ENCODE results near the gene MRFAP1L1. TPM values are rescaled to one million over a fixed set of nuclear protein-coding genes. Genes with fewer than 3 reads are reported as not detected.
A peak's percentile ranks its signal among the peaks of the same experiment; 100 is the strongest.

The MRFAP1L1 gene
- total and polyA plus RNA-seq, 9 of the 15 experiments (the other 6 are each of a cell fraction or from before 2014, with no cell fraction given), result 37.6 to 111 (median 83.8) TPM

DNA sequence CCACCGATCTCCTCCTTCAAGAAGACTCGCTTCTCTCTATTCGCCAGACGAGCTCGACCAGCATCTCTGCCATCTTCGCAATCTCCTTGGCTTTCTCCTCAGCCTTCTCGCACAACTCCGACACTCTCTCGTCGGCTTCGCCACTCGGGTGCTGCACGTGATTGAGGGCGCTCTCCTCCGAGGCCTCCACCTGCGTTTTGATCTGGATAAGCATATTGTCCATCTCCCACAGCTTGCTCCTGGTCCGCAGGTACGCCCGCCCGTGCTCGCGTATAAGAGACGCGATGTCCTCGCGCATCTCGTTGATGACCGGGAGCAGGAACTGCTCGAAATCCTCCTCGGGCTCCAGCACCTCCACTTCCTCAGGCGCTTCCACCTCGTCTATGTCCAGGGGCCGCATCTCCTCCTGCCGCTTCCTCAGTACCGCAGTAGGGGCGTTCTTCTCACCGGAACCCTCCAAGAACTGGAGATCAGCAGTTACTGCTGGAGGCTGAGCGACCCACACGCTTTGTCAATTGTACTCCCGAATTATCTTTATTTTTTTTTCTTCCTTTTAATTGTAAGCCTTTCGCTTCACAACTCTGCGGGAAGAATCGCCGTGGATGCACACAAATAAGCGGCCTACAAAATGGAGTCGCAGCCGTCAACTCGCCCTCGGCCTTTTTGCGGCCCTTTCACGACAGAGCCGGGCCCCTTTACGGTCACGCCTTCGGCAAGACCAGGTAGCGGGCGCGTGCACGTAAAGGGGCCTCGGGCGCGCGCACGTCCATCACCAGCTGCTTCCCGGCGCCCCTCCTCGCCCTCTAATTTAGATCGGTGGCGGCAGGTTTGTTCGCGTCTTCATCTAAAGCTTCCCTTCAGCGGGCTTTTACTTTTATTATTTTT lies at the start of gene MRFAP1L1 (continued):
- TF ChIP-seq, protein P1, sequence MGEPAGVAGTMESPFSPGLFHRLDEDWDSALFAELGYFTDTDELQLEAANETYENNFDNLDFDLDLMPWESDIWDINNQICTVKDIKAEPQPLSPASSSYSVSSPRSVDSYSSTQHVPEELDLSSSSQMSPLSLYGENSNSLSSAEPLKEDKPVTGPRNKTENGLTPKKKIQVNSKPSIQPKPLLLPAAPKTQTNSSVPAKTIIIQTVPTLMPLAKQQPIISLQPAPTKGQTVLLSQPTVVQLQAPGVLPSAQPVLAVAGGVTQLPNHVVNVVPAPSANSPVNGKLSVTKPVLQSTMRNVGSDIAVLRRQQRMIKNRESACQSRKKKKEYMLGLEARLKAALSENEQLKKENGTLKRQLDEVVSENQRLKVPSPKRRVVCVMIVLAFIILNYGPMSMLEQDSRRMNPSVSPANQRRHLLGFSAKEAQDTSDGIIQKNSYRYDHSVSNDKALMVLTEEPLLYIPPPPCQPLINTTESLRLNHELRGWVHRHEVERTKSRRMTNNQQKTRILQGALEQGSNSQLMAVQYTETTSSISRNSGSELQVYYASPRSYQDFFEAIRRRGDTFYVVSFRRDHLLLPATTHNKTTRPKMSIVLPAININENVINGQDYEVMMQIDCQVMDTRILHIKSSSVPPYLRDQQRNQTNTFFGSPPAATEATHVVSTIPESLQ (CRISPR knock-in tag; IDR thresholded peaks at IDR 0.05), result no peak
- TF ChIP-seq JUNB (CRISPR knock-in tag; conservative IDR thresholded peaks at IDR 0.05) (no peak), GTF2A2 (tag; IDR thresholded peaks at IDR 0.05) (no peak), SP1 (CRISPR knock-in tag; IDR thresholded peaks at IDR 0.05) (0 out of 2 replicates have a peak, but pooled peaks have one; percentile 26), IRF2 (CRISPR knock-in tag; IDR thresholded peaks at IDR 0.05) (no peak), ETV1 (tag; conservative IDR thresholded peaks at IDR 0.05; ENCODE audit: low read depth) (no peak; the same call in 1 of the 2 replicates), HOXB6 (CRISPR knock-in tag; IDR thresholded peaks at IDR 0.05; ENCODE audit: borderline replicate concordance) (no peak), POLR2AphosphoS2 (IDR thresholded peaks at IDR 0.05; ENCODE audit: low read length) (no peak; the same call in 1 of the 2 replicates), GABPB2 (CRISPR knock-in tag; conservative IDR thresholded peaks at IDR 0.05) (no peak), PYGO2 (tag; IDR thresholded peaks at IDR 0.05) (no peak), NR1H2 (CRISPR knock-in tag; IDR thresholded peaks at IDR 0.05) (no peak), CSDE1 (IDR thresholded peaks at IDR 0.05) (no peak), OTX1 (CRISPR knock-in tag; IDR thresholded peaks at IDR 0.05) (no peak), SMAD3 (CRISPR knock-in tag; conservative IDR thresholded peaks at IDR 0.05) (no peak; the same call in 1 of the 2 replicates), ZNF764 (CRISPR knock-in tag; IDR thresholded peaks at IDR 0.05; ENCODE audit: low read depth) (no peak)
- TF ChIP-seq, protein P2, sequence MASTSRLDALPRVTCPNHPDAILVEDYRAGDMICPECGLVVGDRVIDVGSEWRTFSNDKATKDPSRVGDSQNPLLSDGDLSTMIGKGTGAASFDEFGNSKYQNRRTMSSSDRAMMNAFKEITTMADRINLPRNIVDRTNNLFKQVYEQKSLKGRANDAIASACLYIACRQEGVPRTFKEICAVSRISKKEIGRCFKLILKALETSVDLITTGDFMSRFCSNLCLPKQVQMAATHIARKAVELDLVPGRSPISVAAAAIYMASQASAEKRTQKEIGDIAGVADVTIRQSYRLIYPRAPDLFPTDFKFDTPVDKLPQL (IDR thresholded peaks at IDR 0.05; ENCODE audit: extremely low read depth, insufficient read length), result no peak
- TF ChIP-seq, protein P3, sequence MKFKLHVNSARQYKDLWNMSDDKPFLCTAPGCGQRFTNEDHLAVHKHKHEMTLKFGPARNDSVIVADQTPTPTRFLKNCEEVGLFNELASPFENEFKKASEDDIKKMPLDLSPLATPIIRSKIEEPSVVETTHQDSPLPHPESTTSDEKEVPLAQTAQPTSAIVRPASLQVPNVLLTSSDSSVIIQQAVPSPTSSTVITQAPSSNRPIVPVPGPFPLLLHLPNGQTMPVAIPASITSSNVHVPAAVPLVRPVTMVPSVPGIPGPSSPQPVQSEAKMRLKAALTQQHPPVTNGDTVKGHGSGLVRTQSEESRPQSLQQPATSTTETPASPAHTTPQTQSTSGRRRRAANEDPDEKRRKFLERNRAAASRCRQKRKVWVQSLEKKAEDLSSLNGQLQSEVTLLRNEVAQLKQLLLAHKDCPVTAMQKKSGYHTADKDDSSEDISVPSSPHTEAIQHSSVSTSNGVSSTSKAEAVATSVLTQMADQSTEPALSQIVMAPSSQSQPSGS (CRISPR knock-in tag; IDR thresholded peaks at IDR 0.05), result no peak
- TF ChIP-seq, protein P4, sequence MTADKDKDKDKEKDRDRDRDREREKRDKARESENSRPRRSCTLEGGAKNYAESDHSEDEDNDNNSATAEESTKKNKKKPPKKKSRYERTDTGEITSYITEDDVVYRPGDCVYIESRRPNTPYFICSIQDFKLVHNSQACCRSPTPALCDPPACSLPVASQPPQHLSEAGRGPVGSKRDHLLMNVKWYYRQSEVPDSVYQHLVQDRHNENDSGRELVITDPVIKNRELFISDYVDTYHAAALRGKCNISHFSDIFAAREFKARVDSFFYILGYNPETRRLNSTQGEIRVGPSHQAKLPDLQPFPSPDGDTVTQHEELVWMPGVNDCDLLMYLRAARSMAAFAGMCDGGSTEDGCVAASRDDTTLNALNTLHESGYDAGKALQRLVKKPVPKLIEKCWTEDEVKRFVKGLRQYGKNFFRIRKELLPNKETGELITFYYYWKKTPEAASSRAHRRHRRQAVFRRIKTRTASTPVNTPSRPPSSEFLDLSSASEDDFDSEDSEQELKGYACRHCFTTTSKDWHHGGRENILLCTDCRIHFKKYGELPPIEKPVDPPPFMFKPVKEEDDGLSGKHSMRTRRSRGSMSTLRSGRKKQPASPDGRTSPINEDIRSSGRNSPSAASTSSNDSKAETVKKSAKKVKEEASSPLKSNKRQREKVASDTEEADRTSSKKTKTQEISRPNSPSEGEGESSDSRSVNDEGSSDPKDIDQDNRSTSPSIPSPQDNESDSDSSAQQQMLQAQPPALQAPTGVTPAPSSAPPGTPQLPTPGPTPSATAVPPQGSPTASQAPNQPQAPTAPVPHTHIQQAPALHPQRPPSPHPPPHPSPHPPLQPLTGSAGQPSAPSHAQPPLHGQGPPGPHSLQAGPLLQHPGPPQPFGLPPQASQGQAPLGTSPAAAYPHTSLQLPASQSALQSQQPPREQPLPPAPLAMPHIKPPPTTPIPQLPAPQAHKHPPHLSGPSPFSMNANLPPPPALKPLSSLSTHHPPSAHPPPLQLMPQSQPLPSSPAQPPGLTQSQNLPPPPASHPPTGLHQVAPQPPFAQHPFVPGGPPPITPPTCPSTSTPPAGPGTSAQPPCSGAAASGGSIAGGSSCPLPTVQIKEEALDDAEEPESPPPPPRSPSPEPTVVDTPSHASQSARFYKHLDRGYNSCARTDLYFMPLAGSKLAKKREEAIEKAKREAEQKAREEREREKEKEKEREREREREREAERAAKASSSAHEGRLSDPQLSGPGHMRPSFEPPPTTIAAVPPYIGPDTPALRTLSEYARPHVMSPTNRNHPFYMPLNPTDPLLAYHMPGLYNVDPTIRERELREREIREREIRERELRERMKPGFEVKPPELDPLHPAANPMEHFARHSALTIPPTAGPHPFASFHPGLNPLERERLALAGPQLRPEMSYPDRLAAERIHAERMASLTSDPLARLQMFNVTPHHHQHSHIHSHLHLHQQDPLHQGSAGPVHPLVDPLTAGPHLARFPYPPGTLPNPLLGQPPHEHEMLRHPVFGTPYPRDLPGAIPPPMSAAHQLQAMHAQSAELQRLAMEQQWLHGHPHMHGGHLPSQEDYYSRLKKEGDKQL (CRISPR knock-in tag; IDR thresholded peaks at IDR 0.05; ENCODE audit: borderline replicate concordance), result 0 out of 2 replicates have a peak, but pooled peaks have one; percentile 53
